GM12874 (cell line): ENCODE results near the gene SYNGR1.

Experiments used
- CTCF ChIP-seq: IDR thresholded peaks from 2 replicates; pipeline ENCODE4 v1.5.1; 2011; ENCODE audit warnings: low read depth, mild to moderate bottlenecking, control low read depth, low read length, moderate library complexity; ENCODE audit not compliant: insufficient read depth

The SYNGR1 gene

GRCh38 chr22:39384750-39385480 is 35.1 kb downstream of the SYNGR1 start:
- no peak for TF ChIP-seq CTCF

GRCh38 chr22:39388261-39389011 is 38.6 kb downstream of the SYNGR1 start:
- TF ChIP-seq CTCF, result no peak

- TF ChIP-seq CTCF, result no peak
These were observed 39.6 kb downstream of the SYNGR1 start for GRCh38 chr22:39389420-39389819.

GRCh38 chr22:39392341-39392948 is 42.7 kb downstream of the SYNGR1 start:
- no peak for TF ChIP-seq CTCF

- no peak for TF ChIP-seq CTCF
These were observed 46.4 kb downstream of the SYNGR1 start for GRCh38 chr22:39395936-39396796.

GRCh38 chr22:39396797-39397195 is 47.0 kb downstream of the SYNGR1 start:
- no peak for TF ChIP-seq CTCF

GRCh38 chr22:39401301-39401631 is 51.5 kb downstream of the SYNGR1 start:
- no peak for TF ChIP-seq CTCF
